ENCODE data around the gene UBA1.

UBA1 gene

GRCh38 chrX:47172971-47173792, 20.4 kb upstream of the UBA1 start:
- no peak for TF ChIP-seq EZH2 (IDR thresholded peaks at IDR 0.05)
- TF ChIP-seq FOXP2 (optimal IDR thresholded peaks at IDR 0.05; ENCODE audit: control extremely low read depth, extremely low read length, insufficient read depth): no peak
- no peak for TF ChIP-seq POLR2AphosphoS5 (IDR thresholded peaks at IDR 0.05; ENCODE audit: borderline replicate concordance, low read depth, low read length)
- H3K9me3 ChIP-seq (ENCODE audit: low read depth, low read length): no peaks in the 10 kb centered on the region
- DNase-seq (ENCODE audit: low read depth, low spot score): no peak

GRCh38 chrX:47174376-47174775, 19.3 kb upstream of the UBA1 start:
- Histone ChIP-seq H3K36me3 (ENCODE audit: insufficient read depth, low read length) (peaks cover 29% of the 10 kb centered on the region; the same call in 1 of the 2 replicates), H3K9me3 (ENCODE audit: low read depth, low read length) (no peaks in the 10 kb centered on the region), H3K4me3 (no peak overlapping the region), H3K9ac (ENCODE audit: insufficient read length) (no peak overlapping the region), H3K27ac (no peak overlapping the region)
- TF ChIP-seq POLR2AphosphoS5 (IDR thresholded peaks at IDR 0.05; ENCODE audit: borderline replicate concordance, low read depth, low read length) (no peak), EZH2 (IDR thresholded peaks at IDR 0.05) (no peak), FOXP2 (optimal IDR thresholded peaks at IDR 0.05; ENCODE audit: control extremely low read depth, extremely low read length, insufficient read depth) (no peak)
- no peak for DNase-seq (ENCODE audit: low read depth, low spot score)

More at GRCh38 chrX:47172971-47173792, 20.4 kb upstream of the UBA1 start:
- Histone ChIP-seq H3K9ac (ENCODE audit: insufficient read length) (no peak overlapping the region), H3K4me3 (no peak overlapping the region), H3K36me3 (ENCODE audit: insufficient read depth, low read length) (peaks cover 24% of the 10 kb centered on the region; the same call in 1 of the 2 replicates), H3K27ac (no peak overlapping the region)

GRCh38 chrX:47174846-47175587, 18.6 kb upstream of the UBA1 start:
- TF ChIP-seq EZH2 (IDR thresholded peaks at IDR 0.05) (no peak), FOXP2 (optimal IDR thresholded peaks at IDR 0.05; ENCODE audit: control extremely low read depth, extremely low read length, insufficient read depth) (no peak), POLR2AphosphoS5 (IDR thresholded peaks at IDR 0.05; ENCODE audit: borderline replicate concordance, low read depth, low read length) (no peak)
- no peak for DNase-seq (ENCODE audit: low read depth, low spot score)
- Histone ChIP-seq H3K9ac (ENCODE audit: insufficient read length) (no peak overlapping the region), H3K4me3 (no peak overlapping the region), H3K9me3 (ENCODE audit: low read depth, low read length) (no peaks in the 10 kb centered on the region), H3K27ac (no peak overlapping the region), H3K36me3 (ENCODE audit: insufficient read depth, low read length) (peaks cover 31% of the 10 kb centered on the region; the same call in 1 of the 2 replicates)

GRCh38 chrX:47175588-47175980, 18.0 kb upstream of the UBA1 start:
- no peak for TF ChIP-seq EZH2 (IDR thresholded peaks at IDR 0.05)
- no peak for TF ChIP-seq POLR2AphosphoS5 (IDR thresholded peaks at IDR 0.05; ENCODE audit: borderline replicate concordance, low read depth, low read length)
- no peak for TF ChIP-seq FOXP2 (optimal IDR thresholded peaks at IDR 0.05; ENCODE audit: control extremely low read depth, extremely low read length, insufficient read depth)
- H3K27ac ChIP-seq: no peak overlapping the region
- no peaks in the 10 kb centered on the region for H3K9me3 ChIP-seq (ENCODE audit: low read depth, low read length)
- H3K36me3 ChIP-seq (ENCODE audit: insufficient read depth, low read length): peaks cover 31% of the 10 kb centered on the region; the same call in 1 of the 2 replicates
- no peak overlapping the region for H3K4me3 ChIP-seq
- H3K9ac ChIP-seq (ENCODE audit: insufficient read length): no peak overlapping the region
- no peak for DNase-seq (ENCODE audit: low read depth, low spot score)

GRCh38 chrX:47176101-47176740, 17.4 kb upstream of the UBA1 start:
- Histone ChIP-seq H3K9ac (ENCODE audit: insufficient read length) (no peak overlapping the region), H3K9me3 (ENCODE audit: low read depth, low read length) (no peaks in the 10 kb centered on the region), H3K4me3 (no peak overlapping the region), H3K27ac (no peak overlapping the region), H3K36me3 (ENCODE audit: insufficient read depth, low read length) (peaks cover 34% of the 10 kb centered on the region; the same call in 1 of the 2 replicates)
- no peak for DNase-seq (ENCODE audit: low read depth, low spot score)
- TF ChIP-seq FOXP2 (optimal IDR thresholded peaks at IDR 0.05; ENCODE audit: control extremely low read depth, extremely low read length, insufficient read depth) (no peak), POLR2AphosphoS5 (IDR thresholded peaks at IDR 0.05; ENCODE audit: borderline replicate concordance, low read depth, low read length) (no peak), EZH2 (IDR thresholded peaks at IDR 0.05) (no peak)

GRCh38 chrX:47177079-47177478, 16.6 kb upstream of the UBA1 start:
- no peak for DNase-seq (ENCODE audit: low read depth, low spot score)
- TF ChIP-seq FOXP2 (optimal IDR thresholded peaks at IDR 0.05; ENCODE audit: control extremely low read depth, extremely low read length, insufficient read depth) (no peak), EZH2 (IDR thresholded peaks at IDR 0.05) (no peak)
- Histone ChIP-seq H3K9me3 (ENCODE audit: low read depth, low read length) (no peaks in the 10 kb centered on the region), H3K9ac (ENCODE audit: insufficient read length) (no peak overlapping the region), H3K36me3 (ENCODE audit: insufficient read depth, low read length) (peaks cover 41% of the 10 kb centered on the region; the same call in 1 of the 2 replicates), H3K27ac (no peak overlapping the region), H3K4me3 (no peak overlapping the region)

GRCh38 chrX:47178337-47178736, 15.3 kb upstream of the UBA1 start:
- Histone ChIP-seq H3K36me3 (ENCODE audit: insufficient read depth, low read length) (peaks cover 42% of the 10 kb centered on the region; the same call in 1 of the 2 replicates), H3K9me3 (ENCODE audit: low read depth, low read length) (no peaks in the 10 kb centered on the region), H3K4me3 (no peak overlapping the region), H3K9ac (ENCODE audit: insufficient read length) (no peak overlapping the region), H3K27ac (no peak overlapping the region)
- DNase-seq (ENCODE audit: low read depth, low spot score): no peak
- TF ChIP-seq POLR2AphosphoS5 (IDR thresholded peaks at IDR 0.05; ENCODE audit: borderline replicate concordance, low read depth, low read length) (no peak), EZH2 (IDR thresholded peaks at IDR 0.05) (no peak), FOXP2 (optimal IDR thresholded peaks at IDR 0.05; ENCODE audit: control extremely low read depth, extremely low read length, insufficient read depth) (no peak)

Data from SK-N-MC (cell line).